Neural crest cell (in vitro differentiated cells): ENCODE results near the gene PSEN2. TPM values are rescaled to one million over a fixed set of nuclear protein-coding genes. Genes with fewer than 3 reads are reported as not detected.

ENCODE experiments used
- DNase-seq: peaks from one replicate; pipeline ENCODE4 v3.0.0; 2021; ENCODE audit warnings: low read depth, mixed read lengths, low spot score
- H3K27ac Mint-ChIP-seq: one replicate; pipeline ENCODE4 v1.8.0; 2021; ENCODE audit warnings: mild to moderate bottlenecking, mixed read lengths; ENCODE audit not compliant: unreplicated experiment
- H3K27me3 Mint-ChIP-seq: 2 replicates; pipeline ENCODE4 v1.8.0; 2021; ENCODE audit warnings: low read depth, mild to moderate bottlenecking, mixed read lengths
- H3K36me3 Mint-ChIP-seq: 2 replicates; pipeline ENCODE4 v1.8.0; 2021; ENCODE audit warnings: low read depth, mild to moderate bottlenecking, mixed read lengths
- H3K4me1 Mint-ChIP-seq: 2 replicates; pipeline ENCODE4 v1.8.0; 2021; ENCODE audit warnings: mixed read lengths
- H3K4me3 Mint-ChIP-seq: one replicate; pipeline ENCODE4 v1.8.0; 2021; ENCODE audit warnings: mild to moderate bottlenecking, mixed read lengths
- H3K9me3 Mint-ChIP-seq: 2 replicates; pipeline ENCODE4 v1.8.0; 2021; ENCODE audit warnings: mixed read lengths
- CTCF ChIP-seq: fragments of 200-600 bp; sonication (generic); conservative IDR thresholded peaks from 2 replicates; pipeline ENCODE4 v1.5.0; 2021; ENCODE audit warnings: antibody characterized with exemption, mild to moderate bottlenecking
- total RNA-seq: library from RNA; stranded (reverse); gene quantifications from 2 replicates; pipeline ENCODE4 v1.2.1, GENCODE V29; 2021

The PSEN2 gene
- total RNA-seq, 1 donor from 2014 or later: 20.1 TPM

- no peaks in the 10 kb centered on the region for H3K9me3 Mint-ChIP-seq
- no peak for TF ChIP-seq CTCF
- H3K36me3 Mint-ChIP-seq: no peaks in the 10 kb centered on the region
- H3K4me1 Mint-ChIP-seq: peaks cover 14% of the 10 kb centered on the region
- peak overlapping the region; percentile 73 for H3K4me3 Mint-ChIP-seq
- no peak for DNase-seq
- H3K27me3 Mint-ChIP-seq: peaks cover 6% of the 10 kb centered on the region
- no peak overlapping the region for H3K27ac Mint-ChIP-seq
Observed at GRCh38 chr1:226867461-226868054, 2.9 kb upstream of the PSEN2 start.

GRCh38 chr1:226868726-226869125 lies 1.7 kb upstream of the PSEN2 start:
- Mint-ChIP-seq H3K9me3 (no peaks in the 10 kb centered on the region), H3K4me3 (peak overlapping the region; percentile 1), H3K36me3 (no peaks in the 10 kb centered on the region), H3K4me1 (peaks cover 14% of the 10 kb centered on the region), H3K27me3 (peaks cover 6% of the 10 kb centered on the region), H3K27ac (no peak overlapping the region)
- TF ChIP-seq CTCF: no peak
- no peak for DNase-seq

GRCh38 chr1:226870026-226870400 lies 403 bp upstream of the PSEN2 start:
- Mint-ChIP-seq H3K4me3 (peak overlapping the region; percentile 82), H3K36me3 (no peaks in the 10 kb centered on the region), H3K4me1 (peaks cover 21% of the 10 kb centered on the region), H3K27me3 (peaks cover 6% of the 10 kb centered on the region), H3K9me3 (no peaks in the 10 kb centered on the region), H3K27ac (no peak overlapping the region)
- no peak for TF ChIP-seq CTCF
- no peak for DNase-seq

- Mint-ChIP-seq H3K9me3 (no peaks in the 10 kb centered on the region), H3K27ac (no peak overlapping the region), H3K4me1 (peaks cover 21% of the 10 kb centered on the region), H3K4me3 (peak overlapping the region; percentile 90), H3K36me3 (peaks cover under 1% of the 10 kb centered on the region), H3K27me3 (peaks cover 6% of the 10 kb centered on the region)
- no peak for DNase-seq
- no peak for TF ChIP-seq CTCF
Observed at GRCh38 chr1:226871636-226872327, 1.4 kb downstream of the PSEN2 start.

GRCh38 chr1:226872437-226872836 lies 2.0 kb downstream of the PSEN2 start:
- Mint-ChIP-seq H3K9me3 (no peaks in the 10 kb centered on the region), H3K27ac (no peak overlapping the region), H3K27me3 (peaks cover 6% of the 10 kb centered on the region), H3K4me1 (peaks cover 21% of the 10 kb centered on the region), H3K36me3 (peaks cover 3% of the 10 kb centered on the region), H3K4me3 (peak overlapping the region; percentile 90)
- no peak for TF ChIP-seq CTCF
- no peak for DNase-seq
